ENCODE data around the gene DIO3. TPM values are rescaled to one million over a fixed set of nuclear protein-coding genes. Genes with fewer than 3 reads are reported as not detected.

Gene DIO3
- total RNA-seq, 1 experiment from 2014 or later = 0.26 TPM

GRCh38 chr14:101593411-101594238 is 32.3 kb downstream of the DIO3 start:
- no peaks in the 10 kb centered on the region for H3K9me2 ChIP-seq (ENCODE audit: insufficient read depth)
- ChIA-PET CTCF (no interaction called here), POLR2A (ENCODE audit: unreplicated experiment) (interaction anchor here (0.6 kb wide), 1 partner anchor 94 kb away, joined by 3 read pairs; no protein-coding TSS in a partner anchor)
- peak in 1 of 2 experiments; percentile 83 for DNase-seq
- H3K4me1 ChIP-seq (replicated peaks; ENCODE audit: insufficient read depth) = peaks cover 13% of the 10 kb centered on the region
- no peaks in the 10 kb centered on the region for H3K36me3 ChIP-seq (ENCODE audit: low read depth)
- intact Hi-C loops (cut with micrococcal nuclease; ENCODE audit: unreplicated experiment) = no loop called here
- 0 out of 2 replicates have a peak overlapping the region, but pooled peaks have one; percentile 6 for H3K4me2 ChIP-seq
- H3K4me3 ChIP-seq = no peak overlapping the region
- H3K79me2 ChIP-seq (ENCODE audit: low read depth) = no peaks in the 10 kb centered on the region
- TF ChIP-seq EZH2 (IDR thresholded peaks at IDR 0.05; ENCODE audit: low read depth) = no peak
- H3K9me3 ChIP-seq (ENCODE audit: insufficient read depth, low read depth) = no peaks in the 10 kb centered on the region
- no peak overlapping the region for H2AFZ ChIP-seq
- H3K27ac ChIP-seq = no peak overlapping the region
- BruUV-seq (replicated peaks) = no TSS peak
- no peaks in the 10 kb centered on the region for H3K27me3 ChIP-seq (ENCODE audit: insufficient read depth, low read depth)
- H4K20me1 ChIP-seq (ENCODE audit: insufficient read depth) = no peaks in the 10 kb centered on the region
- H3F3A ChIP-seq (ENCODE audit: insufficient read depth, low read depth) = peaks cover 14% of the 10 kb centered on the region; the same call in 1 of the 2 replicates

DNA sequence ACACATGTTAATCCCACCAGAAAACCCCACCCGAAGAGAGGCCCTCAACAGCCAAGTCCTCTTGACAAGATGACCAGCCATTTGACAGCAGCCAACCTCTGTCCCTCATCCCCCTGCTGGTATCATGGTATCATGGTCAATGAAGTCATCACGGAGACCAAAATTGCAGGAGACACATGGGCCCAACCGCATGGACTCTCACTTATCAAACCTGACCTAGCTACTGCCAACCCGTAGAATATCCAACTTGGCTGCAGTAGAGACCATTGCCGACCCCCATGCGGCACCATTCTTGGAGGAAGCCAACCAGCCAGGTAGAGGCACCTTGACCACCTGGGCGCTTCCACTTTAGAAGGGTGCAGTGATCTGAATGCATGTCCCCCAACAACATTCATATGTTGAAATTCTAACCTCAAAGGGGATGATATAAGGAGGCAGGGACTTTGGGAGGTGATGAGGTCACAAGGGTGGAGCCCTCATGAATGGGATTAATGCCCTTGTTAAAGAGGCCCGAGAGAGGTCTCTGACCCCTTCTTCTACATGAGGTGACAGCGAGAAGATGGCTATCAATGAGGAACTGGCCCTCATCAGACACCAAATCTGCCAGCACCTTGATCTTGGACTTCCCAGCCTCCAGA is 33.3 kb downstream of the DIO3 start:
- TF ChIP-seq, protein P1, sequence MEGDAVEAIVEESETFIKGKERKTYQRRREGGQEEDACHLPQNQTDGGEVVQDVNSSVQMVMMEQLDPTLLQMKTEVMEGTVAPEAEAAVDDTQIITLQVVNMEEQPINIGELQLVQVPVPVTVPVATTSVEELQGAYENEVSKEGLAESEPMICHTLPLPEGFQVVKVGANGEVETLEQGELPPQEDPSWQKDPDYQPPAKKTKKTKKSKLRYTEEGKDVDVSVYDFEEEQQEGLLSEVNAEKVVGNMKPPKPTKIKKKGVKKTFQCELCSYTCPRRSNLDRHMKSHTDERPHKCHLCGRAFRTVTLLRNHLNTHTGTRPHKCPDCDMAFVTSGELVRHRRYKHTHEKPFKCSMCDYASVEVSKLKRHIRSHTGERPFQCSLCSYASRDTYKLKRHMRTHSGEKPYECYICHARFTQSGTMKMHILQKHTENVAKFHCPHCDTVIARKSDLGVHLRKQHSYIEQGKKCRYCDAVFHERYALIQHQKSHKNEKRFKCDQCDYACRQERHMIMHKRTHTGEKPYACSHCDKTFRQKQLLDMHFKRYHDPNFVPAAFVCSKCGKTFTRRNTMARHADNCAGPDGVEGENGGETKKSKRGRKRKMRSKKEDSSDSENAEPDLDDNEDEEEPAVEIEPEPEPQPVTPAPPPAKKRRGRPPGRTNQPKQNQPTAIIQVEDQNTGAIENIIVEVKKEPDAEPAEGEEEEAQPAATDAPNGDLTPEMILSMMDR (conservative IDR thresholded peaks at IDR 0.05) = no peak
- no peak for TF ChIP-seq EZH2 (IDR thresholded peaks at IDR 0.05; ENCODE audit: low read depth)
- H3K4me1 ChIP-seq (replicated peaks; ENCODE audit: insufficient read depth) = peaks cover 13% of the 10 kb centered on the region
- H2AFZ ChIP-seq = no peak overlapping the region
- H3K27ac ChIP-seq = no peak overlapping the region
- H3K79me2 ChIP-seq (ENCODE audit: low read depth) = no peaks in the 10 kb centered on the region
- intact Hi-C loops (cut with micrococcal nuclease; ENCODE audit: unreplicated experiment) = no loop called here
- POLR2A ChIA-PET (ENCODE audit: unreplicated experiment) = no interaction called here
- no peaks in the 10 kb centered on the region for H3K9me2 ChIP-seq (ENCODE audit: insufficient read depth)
- no peaks in the 10 kb centered on the region for H4K20me1 ChIP-seq (ENCODE audit: insufficient read depth)
- no peak overlapping the region for H3K4me3 ChIP-seq
- H3K4me2 ChIP-seq = no peak overlapping the region
- BruUV-seq (replicated peaks) = no TSS peak
- DNase-seq = no peak
- H3F3A ChIP-seq (ENCODE audit: insufficient read depth, low read depth) = peaks cover 14% of the 10 kb centered on the region; the same call in 1 of the 2 replicates
- H3K36me3 ChIP-seq (ENCODE audit: low read depth) = no peaks in the 10 kb centered on the region
- CTCF ChIA-PET = no interaction called here
- no peaks in the 10 kb centered on the region for H3K9me3 ChIP-seq (ENCODE audit: insufficient read depth, low read depth)
- no peaks in the 10 kb centered on the region for H3K27me3 ChIP-seq (ENCODE audit: insufficient read depth, low read depth)

GRCh38 chr14:101595349-101595748 is 34.1 kb downstream of the DIO3 start:
- Histone ChIP-seq H3K4me3 (no peak overlapping the region), H3K9me2 (ENCODE audit: insufficient read depth) (no peaks in the 10 kb centered on the region), H3K4me1 (replicated peaks; ENCODE audit: insufficient read depth) (peaks cover 13% of the 10 kb centered on the region), H3K36me3 (ENCODE audit: low read depth) (no peaks in the 10 kb centered on the region), H3F3A (ENCODE audit: insufficient read depth, low read depth) (peaks cover 14% of the 10 kb centered on the region; the same call in 1 of the 2 replicates), H4K20me1 (ENCODE audit: insufficient read depth) (no peaks in the 10 kb centered on the region), H3K27ac (no peak overlapping the region), H2AFZ (no peak overlapping the region), H3K4me2 (no peak overlapping the region), H3K9me3 (ENCODE audit: insufficient read depth, low read depth) (no peaks in the 10 kb centered on the region), H3K79me2 (ENCODE audit: low read depth) (no peaks in the 10 kb centered on the region), H3K27me3 (ENCODE audit: insufficient read depth, low read depth) (no peaks in the 10 kb centered on the region)
- DNase-seq = no peak
- CTCF ChIA-PET = no interaction called here
- no TSS peak for BruUV-seq (replicated peaks)
- no peak for TF ChIP-seq EZH2 (IDR thresholded peaks at IDR 0.05; ENCODE audit: low read depth)
- TF ChIP-seq, protein P1 (conservative IDR thresholded peaks at IDR 0.05) = no peak
- intact Hi-C loops (cut with micrococcal nuclease; ENCODE audit: unreplicated experiment) = no loop called here
- POLR2A ChIA-PET (ENCODE audit: unreplicated experiment) = interaction anchor here (0.7 kb wide), 1 partner anchor 20 kb away, joined by 4 read pairs; no protein-coding TSS in a partner anchor
